Activated CD8-positive, alpha-beta memory T cell treated with anti-CD3 and anti-CD28 coated beads, Interleukin-2, amount 10 ng/mL, durations not matched to agents 7 days and 5 days (primary cell): ENCODE measurements around the gene HOMER2. TPM values are rescaled to one million over a fixed set of nuclear protein-coding genes. Genes with fewer than 3 reads are reported as not detected.
"Not testable (repeated sequence)": the region's sequence is repeated elsewhere in the genome, so short reads cannot be mapped to it uniquely, and the experiment has no call there.

Source experiments
- ATAC-seq: fragments of 150-1000 bp; cut with Tn5 transposase; one replicate; pipeline ENCODE4 v1.10.0; 2021; ENCODE audit warnings: moderate library complexity
- CTCF ChIA-PET: fragments of 350-600 bp; sonication (Branson Sonifier 250); formaldehyde crosslinking; loops from one replicate; lab custom pipeline; 2021; ENCODE audit warnings: antibody characterized with exemption; lab: Charles Lee
- DNase-seq: peaks from one replicate; pipeline ENCODE4 v3.0.0-alpha.2; 2020
- H3K27ac Mint-ChIP-seq: one replicate; pipeline ENCODE4 v1.8.0; 2021; ENCODE audit warnings: mild to moderate bottlenecking, mixed read lengths
- H3K27me3 Mint-ChIP-seq: one replicate; pipeline ENCODE4 v1.8.0; 2021; ENCODE audit warnings: mixed read lengths
- H3K36me3 Mint-ChIP-seq: one replicate; pipeline ENCODE4 v1.8.0; 2021; ENCODE audit warnings: mild to moderate bottlenecking, mixed read lengths
- H3K4me1 Mint-ChIP-seq: one replicate; pipeline ENCODE4 v1.8.0; 2021; ENCODE audit warnings: mixed read lengths
- H3K4me3 Mint-ChIP-seq: one replicate; pipeline ENCODE4 v1.8.0; 2021; ENCODE audit warnings: mild to moderate bottlenecking, moderate library complexity, mixed read lengths
- H3K9me3 Mint-ChIP-seq: one replicate; pipeline ENCODE4 v1.8.0; 2022; ENCODE audit warnings: low read depth, mixed read lengths
- total RNA-seq, 2 experiments: library from RNA; stranded (reverse); gene quantifications; one replicate each; pipeline ENCODE4 v1.2.3, GENCODE V29; 2021

The HOMER2 gene
- 10 to 100 TPM in 1 of 2 experiments, 1 to 10 TPM in 1; 8.2 to 14.4 TPM for total RNA-seq

DNA sequence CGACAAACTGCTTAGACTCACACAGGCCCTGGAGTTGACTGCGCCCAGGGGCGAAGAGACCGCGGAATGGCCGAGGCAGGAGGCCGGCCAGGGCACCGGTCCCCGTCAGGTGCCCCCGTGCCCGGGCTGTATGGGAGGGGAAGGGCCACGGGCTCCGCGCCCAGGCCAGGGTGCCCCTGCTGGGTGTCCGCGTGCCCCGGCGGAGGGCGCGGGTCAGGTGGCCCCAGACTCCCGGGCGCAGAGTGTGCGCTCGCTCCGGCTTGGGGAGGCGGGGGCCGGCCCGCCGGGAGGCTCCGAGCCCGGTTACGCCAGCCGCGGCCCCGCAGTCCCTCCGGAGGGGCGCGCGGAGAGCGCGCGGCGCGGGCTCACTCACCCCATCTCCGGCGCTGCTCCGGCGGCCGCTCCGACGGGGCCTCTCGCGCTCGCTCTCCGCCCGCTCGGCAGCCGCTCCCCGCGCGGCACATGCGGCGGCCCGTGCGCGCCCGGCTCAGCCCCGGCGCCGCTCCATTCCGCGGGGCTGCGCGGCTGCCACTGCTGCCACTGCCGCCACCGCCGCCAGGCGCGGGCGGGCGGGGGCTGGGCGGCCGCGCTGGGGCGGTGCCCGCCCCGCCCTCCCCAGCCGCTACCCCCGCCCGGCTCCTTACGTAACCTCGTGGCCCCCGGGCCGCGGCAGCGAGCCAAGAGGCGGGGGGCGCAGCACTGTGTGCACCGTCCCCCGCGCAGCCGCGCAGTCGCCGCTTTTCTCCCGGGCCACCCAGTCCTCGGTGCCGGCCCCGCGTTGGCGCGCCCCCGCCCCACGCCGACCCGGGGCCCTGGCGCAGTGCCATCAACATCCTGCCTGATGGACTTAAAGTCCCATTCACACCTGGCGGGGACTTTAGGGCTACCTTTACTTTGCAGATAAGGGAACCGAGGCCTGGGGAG lies at the start of gene HOMER2:
Gene HOMER2, minus strand, starts transcription at position 563 of the 924 bp plus-strand sequence. Its CDS starts 185 bp downstream, at position 378.
- CTCF ChIA-PET, result no interaction called here
- H3K9me3 Mint-ChIP-seq, result no peaks in the 10 kb centered on the region
- peak; percentile 71 for ATAC-seq
- peaks cover 3% of the 10 kb centered on the region for H3K4me1 Mint-ChIP-seq
- no peaks in the 10 kb centered on the region for H3K36me3 Mint-ChIP-seq
- H3K27me3 Mint-ChIP-seq, result peaks cover 11% of the 10 kb centered on the region
- no peak for DNase-seq
- peak within 1 kb of the TSS; percentile 71 for H3K4me3 Mint-ChIP-seq
- H3K27ac Mint-ChIP-seq, result no peak within 1 kb of the TSS

DNA sequence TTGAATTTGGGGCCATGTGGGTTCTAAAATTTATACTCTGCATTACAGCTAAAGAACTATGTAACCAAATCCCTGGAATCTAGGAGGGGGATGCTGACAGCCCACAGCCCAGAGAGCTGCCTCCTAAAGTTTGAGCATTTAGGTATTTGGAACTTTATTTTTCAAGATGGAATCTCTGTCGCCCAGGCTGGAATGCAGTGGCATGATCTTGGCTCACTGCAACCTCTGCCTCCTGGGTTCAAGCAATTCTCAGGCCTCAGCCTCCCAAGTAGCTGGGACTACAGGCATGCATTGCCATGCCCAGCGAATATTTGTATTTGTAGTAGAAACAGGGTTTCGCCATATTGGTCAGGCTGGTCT lies 48.1 kb upstream of the HOMER2 start:
- not testable (repeated sequence) for ATAC-seq, H3K27me3 Mint-ChIP-seq, H3K4me1 Mint-ChIP-seq, DNase-seq, H3K9me3 Mint-ChIP-seq, H3K27ac Mint-ChIP-seq, H3K36me3 Mint-ChIP-seq, H3K4me3 Mint-ChIP-seq
- CTCF ChIA-PET, result interaction anchor here (0.7 to 3.6 kb wide), 13 partner anchors 10 to 470 kb away, joined by 3 to 33 read pairs (median 6); partner anchors contain the start of genes C15orf40 and RAMAC

DNA sequence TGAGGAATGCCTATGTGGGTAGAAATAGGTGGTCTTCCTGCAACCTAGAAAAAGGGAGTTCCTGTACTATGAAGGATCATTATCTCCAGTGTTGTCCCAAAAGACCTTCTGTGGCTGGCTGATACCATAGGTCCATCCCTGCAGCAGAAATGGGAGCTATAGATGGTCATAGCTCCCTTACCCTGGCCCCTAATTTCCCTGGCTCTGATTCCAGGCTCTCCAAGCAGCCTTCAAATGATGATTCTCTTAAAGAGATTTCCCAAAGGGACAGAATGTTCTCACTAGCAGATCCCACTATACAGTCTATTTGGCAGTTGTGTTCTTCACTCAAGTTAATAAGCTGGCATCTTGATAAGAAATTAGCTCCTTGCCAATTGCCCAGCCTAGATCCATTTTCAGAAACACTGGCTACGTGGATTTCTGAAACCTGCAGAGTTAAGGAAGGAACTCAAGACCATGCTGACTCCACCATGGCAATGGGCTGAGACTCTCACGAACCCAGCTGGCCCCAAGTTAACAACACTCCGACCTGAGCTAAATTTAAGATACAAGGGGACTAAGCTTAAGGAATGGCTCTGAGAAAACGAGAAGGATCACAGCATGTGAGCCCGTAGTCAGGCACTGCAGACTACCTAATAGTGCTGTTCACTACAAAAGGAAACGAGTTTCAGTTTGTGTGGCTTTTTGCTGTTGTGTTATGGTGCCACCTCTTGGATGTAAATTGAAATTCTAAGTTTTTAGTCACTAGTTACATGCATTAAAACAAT lies 47.6 kb upstream of the HOMER2 start:
- Mint-ChIP-seq H3K36me3 (peaks cover 4% of the 10 kb centered on the region), H3K27ac (peak overlapping the region; percentile 68), H3K4me3 (peak overlapping the region; percentile 63), H3K27me3 (no peaks in the 10 kb centered on the region), H3K4me1 (peaks cover 8% of the 10 kb centered on the region), H3K9me3 (no peaks in the 10 kb centered on the region)
- CTCF ChIA-PET, result interaction anchor here (0.7 to 3.6 kb wide), 14 partner anchors 10 to 469 kb away, joined by 3 to 33 read pairs (median 6); partner anchors contain the start of genes C15orf40 and RAMAC
- peak; percentile 49 for DNase-seq
- ATAC-seq, result peak; percentile 91

DNA sequence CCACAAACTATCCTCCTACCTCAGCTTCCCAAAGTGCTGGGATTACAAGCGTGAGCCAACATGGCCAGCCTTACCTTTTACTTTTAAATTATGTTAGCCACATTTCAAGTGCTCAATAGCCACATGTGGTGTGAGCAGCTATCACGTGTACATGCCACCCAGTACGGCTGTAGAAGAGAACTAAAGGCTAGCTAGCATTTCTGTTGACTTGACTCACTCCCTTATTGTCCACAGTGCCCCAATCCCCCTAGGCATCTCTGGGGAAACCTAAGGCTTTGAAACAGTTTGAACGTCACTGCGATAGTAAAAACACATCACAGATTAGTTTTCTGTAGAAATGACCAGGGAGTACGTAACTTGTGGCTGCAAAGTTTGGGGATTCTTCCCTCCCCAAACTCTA lies 46.9 kb upstream of the HOMER2 start:
- CTCF ChIA-PET, result interaction anchor here (1.1 to 3.6 kb wide), 9 partner anchors 11 to 318 kb away, joined by 3 to 33 read pairs (median 6); partner anchors contain the start of genes C15orf40 and RAMAC
- H3K27ac Mint-ChIP-seq, result no peak overlapping the region
- no peak overlapping the region for H3K4me3 Mint-ChIP-seq
- H3K27me3 Mint-ChIP-seq, result no peaks in the 10 kb centered on the region
- H3K9me3 Mint-ChIP-seq, result no peaks in the 10 kb centered on the region
- no peaks in the 10 kb centered on the region for H3K36me3 Mint-ChIP-seq
- no peak for ATAC-seq
- no peak for DNase-seq
- H3K4me1 Mint-ChIP-seq, result peaks cover 8% of the 10 kb centered on the region

DNA sequence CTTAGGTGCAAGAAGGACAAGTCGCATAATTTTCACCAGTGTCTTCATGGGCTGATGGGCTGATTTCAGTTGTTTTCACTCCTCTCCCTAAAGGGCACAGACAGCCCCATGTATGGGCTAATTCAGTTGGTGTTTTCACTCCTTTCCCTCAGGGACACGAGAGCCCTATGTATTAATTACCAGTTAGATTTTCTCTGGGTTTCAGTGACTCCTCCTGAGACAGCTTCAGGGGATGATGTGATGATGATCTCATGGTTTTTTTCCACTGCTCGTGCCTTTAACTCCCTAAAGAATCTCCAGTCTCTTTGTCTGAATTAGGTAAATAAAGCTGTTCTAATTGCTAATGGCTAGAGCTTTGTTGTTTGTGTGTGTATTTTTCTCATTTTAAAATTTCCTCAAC lies 43.4 kb upstream of the HOMER2 start:
- H3K4me1 Mint-ChIP-seq, result peaks cover 13% of the 10 kb centered on the region
- H3K27me3 Mint-ChIP-seq, result no peaks in the 10 kb centered on the region
- ATAC-seq, result no peak
- no peak for DNase-seq
- peaks cover 6% of the 10 kb centered on the region for H3K36me3 Mint-ChIP-seq
- H3K9me3 Mint-ChIP-seq, result no peaks in the 10 kb centered on the region
- no peak overlapping the region for H3K27ac Mint-ChIP-seq
- H3K4me3 Mint-ChIP-seq, result no peak overlapping the region
- CTCF ChIA-PET, result interaction anchor here (0.5 to 1.0 kb wide), 2 partner anchors 222 to 465 kb away, joined by 3 to 4 read pairs; no protein-coding TSS in a partner anchor

DNA sequence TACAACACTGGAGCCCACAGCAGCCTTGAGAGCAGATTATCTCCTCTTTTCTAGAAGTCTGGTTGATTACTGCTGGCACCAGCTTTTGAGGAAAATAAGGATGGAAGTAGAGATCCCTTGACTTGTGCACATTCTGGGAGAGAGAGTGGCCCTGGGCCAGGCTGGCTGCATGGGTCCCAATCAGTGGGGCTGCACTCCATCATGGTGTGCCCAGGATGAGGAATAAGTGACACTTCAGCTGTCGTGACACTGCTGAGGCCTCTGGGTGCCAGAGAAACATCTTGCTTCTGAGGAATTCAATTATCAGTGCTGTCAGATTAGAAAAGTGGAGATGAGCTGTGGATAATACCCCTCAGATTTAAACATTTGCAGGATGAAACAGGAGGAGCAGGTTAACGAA lies 42.6 kb upstream of the HOMER2 start:
- Mint-ChIP-seq H3K27me3 (no peaks in the 10 kb centered on the region), H3K4me3 (no peak overlapping the region), H3K27ac (no peak overlapping the region), H3K9me3 (no peaks in the 10 kb centered on the region), H3K36me3 (peaks cover 10% of the 10 kb centered on the region), H3K4me1 (peaks cover 8% of the 10 kb centered on the region)
- DNase-seq (no peak), ATAC-seq (no peak)
- CTCF ChIA-PET, result interaction anchor here (1.0 kb wide), 1 partner anchor 464 kb away, joined by 4 read pairs; no protein-coding TSS in a partner anchor

DNA sequence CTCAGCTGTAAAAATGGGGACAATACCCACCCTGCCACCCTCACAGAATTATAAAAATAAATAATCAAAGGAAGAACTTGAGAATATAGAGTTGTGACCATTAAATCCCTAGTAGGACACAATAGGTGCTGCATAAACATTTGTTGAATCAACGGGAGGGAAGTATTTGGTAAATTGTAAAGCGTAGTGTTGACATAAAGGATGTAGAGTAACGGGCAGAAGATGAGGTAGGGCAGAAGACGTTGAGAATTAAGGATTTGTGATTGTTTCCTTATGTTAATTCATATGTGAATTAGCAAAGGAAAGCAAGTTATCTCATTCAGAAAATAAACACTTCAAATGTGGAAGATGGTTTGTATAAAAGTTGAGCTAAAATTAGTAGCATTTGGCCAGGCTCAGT lies 40.6 kb upstream of the HOMER2 start:
- no peak overlapping the region for H3K4me3 Mint-ChIP-seq
- H3K36me3 Mint-ChIP-seq, result peaks cover 21% of the 10 kb centered on the region
- no peaks in the 10 kb centered on the region for H3K27me3 Mint-ChIP-seq
- CTCF ChIA-PET, result interaction anchor here (1.2 to 1.4 kb wide), 3 partner anchors 10 to 144 kb away, joined by 3 to 4 read pairs (median 3); partner anchors contain the start of gene C15orf40
- DNase-seq (no peak), ATAC-seq (no peak)
- no peaks in the 10 kb centered on the region for H3K9me3 Mint-ChIP-seq
- no peak overlapping the region for H3K27ac Mint-ChIP-seq
- peaks cover 10% of the 10 kb centered on the region for H3K4me1 Mint-ChIP-seq

DNA sequence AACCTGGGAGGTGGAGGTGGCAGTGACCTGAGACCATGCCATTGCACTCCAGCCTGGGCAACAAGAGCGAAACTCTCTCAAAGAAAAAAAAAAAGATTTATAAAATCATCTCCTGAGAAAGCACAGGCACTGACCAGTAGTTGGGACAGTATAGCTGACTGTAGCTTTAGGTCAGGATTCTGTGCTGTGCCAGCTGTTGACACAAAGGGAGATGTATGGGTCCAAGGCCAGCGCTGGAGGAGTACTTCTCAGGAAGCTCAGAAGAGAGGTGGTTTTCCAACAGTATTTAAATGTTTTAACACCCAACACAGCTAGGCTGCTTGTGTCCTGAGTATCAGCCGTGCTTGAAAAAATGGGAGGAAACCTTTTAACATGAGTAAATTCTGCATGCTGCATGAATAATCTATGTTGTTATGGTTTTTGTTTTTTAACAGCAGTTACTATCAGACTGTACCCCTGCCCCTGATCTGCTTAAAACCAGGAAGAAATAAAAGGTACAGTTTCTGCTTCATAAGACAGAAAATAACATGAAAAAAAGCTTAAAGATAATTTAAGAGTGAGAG lies 40.0 kb upstream of the HOMER2 start:
- H3K9me3 Mint-ChIP-seq, result no peaks in the 10 kb centered on the region
- H3K27me3 Mint-ChIP-seq, result no peaks in the 10 kb centered on the region
- H3K4me3 Mint-ChIP-seq, result no peak overlapping the region
- H3K27ac Mint-ChIP-seq, result no peak overlapping the region
- DNase-seq (no peak), ATAC-seq (no peak)
- peaks cover 24% of the 10 kb centered on the region for H3K36me3 Mint-ChIP-seq
- H3K4me1 Mint-ChIP-seq, result peaks cover 12% of the 10 kb centered on the region
- CTCF ChIA-PET, result interaction anchor here (1.2 to 1.4 kb wide), 3 partner anchors 9 to 143 kb away, joined by 3 to 4 read pairs (median 3); partner anchors contain the start of gene C15orf40

DNA sequence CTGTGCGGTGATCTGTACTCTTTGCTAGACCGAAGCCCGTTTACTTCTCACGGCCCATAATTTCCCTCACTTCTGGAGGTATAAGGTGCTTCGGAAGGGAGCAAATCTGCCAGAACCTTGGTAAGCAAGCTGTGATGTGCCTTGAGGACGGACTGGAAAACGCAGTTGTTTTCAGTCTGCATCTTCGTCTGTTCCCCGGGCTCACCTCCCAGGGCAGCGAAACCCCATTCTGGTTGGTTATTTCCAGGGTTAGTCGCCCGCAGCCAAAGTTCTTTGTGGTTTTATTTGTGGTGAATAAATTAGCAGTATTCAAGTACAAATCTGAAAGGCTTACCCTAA lies 33.9 kb upstream of the HOMER2 start:
- Mint-ChIP-seq H3K9me3 (no peaks in the 10 kb centered on the region), H3K4me1 (peaks cover 30% of the 10 kb centered on the region), H3K4me3 (peak overlapping the region; percentile 100), H3K27me3 (no peaks in the 10 kb centered on the region), H3K36me3 (peaks cover 28% of the 10 kb centered on the region), H3K27ac (peak overlapping the region; percentile 97)
- ATAC-seq (peak; percentile 52), DNase-seq (peak; percentile 60)
- CTCF ChIA-PET, result interaction anchor here (1.2 to 3.2 kb wide), 8 partner anchors 14 to 456 kb away, joined by 3 to 16 read pairs (median 6); partner anchors contain the start of genes C15orf40 and RPS17

DNA sequence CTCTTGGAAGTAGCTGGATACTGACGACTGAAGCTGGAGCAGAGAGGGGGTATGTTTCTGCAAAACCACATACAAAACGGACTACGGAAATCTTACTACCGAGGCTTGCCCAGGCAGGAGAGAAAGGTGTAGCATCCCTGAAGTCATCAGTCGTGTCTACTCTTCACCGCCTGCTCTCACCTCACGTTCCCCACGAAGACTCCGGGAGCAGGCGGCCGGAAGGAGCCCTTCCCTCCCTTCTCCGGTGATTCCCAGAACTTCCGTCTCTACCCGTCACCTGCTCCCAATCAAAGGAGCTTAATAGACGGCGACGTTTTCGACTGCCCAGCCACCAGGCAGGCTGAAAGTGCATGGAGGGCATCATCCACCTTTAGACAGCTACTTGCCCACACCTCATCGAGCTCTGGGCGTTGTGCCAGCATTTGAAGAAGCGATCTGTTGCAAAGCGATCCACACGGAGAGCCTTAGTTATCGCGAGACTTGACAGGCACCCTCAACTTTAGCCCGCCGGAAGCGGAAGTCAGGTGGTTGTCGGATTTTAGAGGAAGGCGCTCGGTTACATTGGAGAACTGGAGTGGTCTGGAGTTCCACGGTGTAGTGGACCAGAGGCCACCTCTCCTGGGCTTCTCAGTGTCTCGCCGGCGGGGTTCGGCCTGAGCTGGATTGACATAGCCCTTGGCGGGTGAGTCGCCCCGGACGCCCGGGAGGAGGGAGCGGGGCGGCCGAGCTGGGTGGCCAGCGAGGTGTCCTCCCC lies 33.3 kb upstream of the HOMER2 start, which contains the start of gene RAMAC:
Gene RAMAC, plus strand, starts transcription at position 523 of the 754 bp plus-strand sequence. CDS start 2,809 bp downstream, outside the sequence.
- CTCF ChIA-PET, result interaction anchor here (0.8 to 3.2 kb wide), 10 partner anchors 14 to 455 kb away, joined by 3 to 16 read pairs (median 5); partner anchors contain the start of genes C15orf40 and RPS17
- H3K4me3 Mint-ChIP-seq, result peak within 1 kb of the TSS; percentile 100
- H3K27me3 Mint-ChIP-seq, result no peaks in the 10 kb centered on the region
- DNase-seq, result peak; percentile 95
- H3K27ac Mint-ChIP-seq, result peak within 1 kb of the TSS; percentile 97
- ATAC-seq, result peak; percentile 95
- H3K36me3 Mint-ChIP-seq, result peaks cover 27% of the 10 kb centered on the region
- peaks cover 30% of the 10 kb centered on the region for H3K4me1 Mint-ChIP-seq
- H3K9me3 Mint-ChIP-seq, result no peaks in the 10 kb centered on the region

DNA sequence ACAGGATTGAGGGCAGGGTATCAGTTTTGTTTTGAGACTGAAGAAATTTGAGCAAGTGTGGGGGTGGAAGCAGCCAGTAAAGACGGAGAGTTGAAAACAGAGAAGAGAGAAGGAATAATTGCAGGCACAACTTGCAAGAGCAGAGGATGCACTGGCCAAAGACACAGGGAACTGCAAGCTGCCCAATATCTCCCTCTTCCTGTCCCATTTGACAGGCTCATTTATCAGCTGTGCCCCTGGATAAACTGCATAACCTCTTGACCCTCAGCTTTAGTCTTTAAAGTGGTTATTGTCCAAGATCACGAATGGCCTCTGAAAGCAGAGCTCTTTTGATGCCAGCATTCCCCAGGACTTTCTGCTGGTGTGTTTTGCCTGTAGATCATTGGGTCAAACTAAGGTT lies 28.5 kb upstream of the HOMER2 start:
- ATAC-seq (no peak), DNase-seq (no peak)
- Mint-ChIP-seq H3K4me3 (no peak overlapping the region), H3K36me3 (peaks cover 6% of the 10 kb centered on the region), H3K9me3 (no peaks in the 10 kb centered on the region), H3K27ac (no peak overlapping the region), H3K4me1 (peaks cover 15% of the 10 kb centered on the region), H3K27me3 (no peaks in the 10 kb centered on the region)
- CTCF ChIA-PET, result no interaction called here

DNA sequence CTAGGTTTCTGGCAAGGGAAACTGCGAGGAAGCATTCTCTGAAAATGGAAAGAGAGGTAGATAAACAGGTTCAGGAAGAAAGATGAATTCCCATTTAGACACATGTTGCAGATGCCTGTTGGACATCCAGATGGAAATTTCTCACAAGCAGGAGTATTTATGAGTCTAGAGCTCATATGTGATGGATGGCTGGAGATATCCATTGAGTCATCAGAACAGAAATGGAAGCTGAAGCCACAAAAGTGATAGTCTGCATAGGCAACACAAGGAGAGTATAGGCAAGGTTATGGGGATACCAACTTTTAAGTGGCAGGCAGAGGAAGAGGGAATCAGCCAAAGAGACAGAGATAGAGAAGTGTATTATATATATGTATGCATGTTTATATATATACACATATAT lies 27.2 kb upstream of the HOMER2 start:
- Mint-ChIP-seq H3K27ac (no peak overlapping the region), H3K36me3 (peaks cover 4% of the 10 kb centered on the region), H3K4me1 (peaks cover 4% of the 10 kb centered on the region), H3K27me3 (no peaks in the 10 kb centered on the region), H3K4me3 (no peak overlapping the region), H3K9me3 (no peaks in the 10 kb centered on the region)
- DNase-seq (no peak), ATAC-seq (no peak)
- CTCF ChIA-PET, result no interaction called here
